H1 (cell line): Measurements from ENCODE around the gene KRT32. TPM values are rescaled to one million over a fixed set of nuclear protein-coding genes. Genes with fewer than 3 reads are reported as not detected.

Experiments
- CHD1 ChIP-seq: IDR thresholded peaks from 2 replicates; pipeline ENCODE4 v1.6.1; 2012; ENCODE audit warnings: low read depth, low read length, improper control_type of control experiment
- CHD2 ChIP-seq: IDR thresholded peaks from 2 replicates; pipeline ENCODE4 v1.6.1; 2012; ENCODE audit warnings: low read length, improper control_type of control experiment
- CREB1 ChIP-seq: IDR thresholded peaks from 2 replicates; pipeline ENCODE4 v1.6.1; 2012; ENCODE audit warnings: inconsistent platforms
- FOSL1 ChIP-seq: IDR thresholded peaks from 2 replicates; pipeline ENCODE4 v1.6.1; 2011; ENCODE audit warnings: mild to moderate bottlenecking, low read depth, low read length, moderate library complexity; ENCODE audit not compliant: insufficient read depth
- MAFK ChIP-seq: IDR thresholded peaks from 2 replicates; pipeline ENCODE4 v1.6.1; 2012; ENCODE audit warnings: low read depth, mild to moderate bottlenecking, improper control_type of control experiment, low read length
- PHF8 ChIP-seq: fragments of 200-600 bp; sonication (generic); conservative IDR thresholded peaks from 2 replicates; pipeline ENCODE4 v1.7.1; 2012; ENCODE audit warnings: low read depth, mild to moderate bottlenecking, inconsistent platforms, low read length, moderate library complexity
- SAP30 ChIP-seq: fragments of 300-600 bp; sonication (generic); IDR thresholded peaks from 2 replicates; pipeline ENCODE4 v1.7.1; 2012; ENCODE audit warnings: low read length, moderate library complexity, mild to moderate bottlenecking, inconsistent platforms; ENCODE audit not compliant: insufficient read depth, insufficient replicate concordance
- polyA plus RNA-seq, 7 experiments: library from polyadenylated mRNA; depleted of rRNA in 3 of 7; stranded (reverse) in 5 of 7; unstranded in 2 of 7; fragments of >200 nt in 5 of 7; fragments of 200-250 nt in 2 of 7; gene quantifications; 1 replicate in 5 of 7; 2 replicates in 1 of 7; 4 replicates in 1 of 7; pipeline versions ENCODE4 v1.2.1 to v1.2.3, GENCODE V29; 2011 to 2013; ENCODE audit warnings: missing spikeins in 2 of 7, mixed read lengths in 2 of 7
- total RNA-seq: library from RNA; stranded (reverse); fragmentation: NEBNext Ultra II Directional; extraction: Animal tissue kit (Norgen Biotek cat#: 25700); gene quantifications from 2 replicates; pipeline ENCODE4 v1.2.1, GENCODE V29; 2021
- TF ChIP-seq, protein P1 (sequence below): fragments of 300-600 bp; sonication (generic); IDR thresholded peaks from 2 replicates; pipeline ENCODE4 v1.7.1; 2012; ENCODE audit warnings: low read length, moderate library complexity, mild to moderate bottlenecking, inconsistent platforms; ENCODE audit not compliant: insufficient replicate concordance

KRT32 gene
- total and polyA plus RNA-seq, 2 of the 8 experiments (the other 6 are each of a cell fraction or from before 2014, with no cell fraction given), result not detected

DNA sequence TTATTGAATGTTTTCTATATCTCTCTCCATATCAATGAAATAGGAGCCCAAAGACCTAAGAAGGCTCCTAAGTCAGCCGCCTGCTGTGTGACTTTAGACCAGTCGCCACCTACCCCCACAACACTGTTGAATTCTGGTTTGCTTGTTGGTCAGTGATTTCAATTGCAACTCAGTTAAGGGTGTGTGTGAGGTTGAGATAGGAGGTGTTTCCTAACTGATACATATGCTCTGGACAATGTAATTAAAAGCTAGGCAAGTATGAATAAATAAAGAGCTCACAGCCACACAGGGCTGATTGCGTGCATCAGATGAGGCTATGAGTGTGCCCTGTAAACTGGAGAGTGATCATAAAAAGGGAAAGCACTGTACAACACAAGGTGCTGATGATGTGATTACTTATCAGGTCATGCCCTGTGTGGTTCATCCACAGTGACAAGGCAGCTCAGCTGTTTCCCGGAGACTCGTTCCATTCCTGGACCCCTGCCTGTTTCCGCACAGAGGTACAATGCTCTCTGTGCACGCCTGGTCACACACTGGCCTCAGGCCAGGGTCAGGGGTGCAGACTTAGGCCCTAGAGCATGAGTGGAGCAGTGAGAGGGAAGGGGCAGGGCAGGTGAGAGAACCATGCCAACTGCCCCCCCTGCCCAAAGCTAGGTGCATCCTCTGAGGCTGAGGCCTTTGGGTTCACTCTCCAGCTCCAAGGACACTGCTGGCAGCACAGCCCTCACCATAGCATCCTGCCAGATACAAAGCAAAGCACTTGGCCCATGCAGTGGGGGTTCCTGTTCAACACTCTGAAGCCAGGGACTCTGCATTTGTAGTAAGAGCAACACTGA lies 17.0 kb upstream of the KRT32 start (continued):
- TF ChIP-seq, protein P1, sequence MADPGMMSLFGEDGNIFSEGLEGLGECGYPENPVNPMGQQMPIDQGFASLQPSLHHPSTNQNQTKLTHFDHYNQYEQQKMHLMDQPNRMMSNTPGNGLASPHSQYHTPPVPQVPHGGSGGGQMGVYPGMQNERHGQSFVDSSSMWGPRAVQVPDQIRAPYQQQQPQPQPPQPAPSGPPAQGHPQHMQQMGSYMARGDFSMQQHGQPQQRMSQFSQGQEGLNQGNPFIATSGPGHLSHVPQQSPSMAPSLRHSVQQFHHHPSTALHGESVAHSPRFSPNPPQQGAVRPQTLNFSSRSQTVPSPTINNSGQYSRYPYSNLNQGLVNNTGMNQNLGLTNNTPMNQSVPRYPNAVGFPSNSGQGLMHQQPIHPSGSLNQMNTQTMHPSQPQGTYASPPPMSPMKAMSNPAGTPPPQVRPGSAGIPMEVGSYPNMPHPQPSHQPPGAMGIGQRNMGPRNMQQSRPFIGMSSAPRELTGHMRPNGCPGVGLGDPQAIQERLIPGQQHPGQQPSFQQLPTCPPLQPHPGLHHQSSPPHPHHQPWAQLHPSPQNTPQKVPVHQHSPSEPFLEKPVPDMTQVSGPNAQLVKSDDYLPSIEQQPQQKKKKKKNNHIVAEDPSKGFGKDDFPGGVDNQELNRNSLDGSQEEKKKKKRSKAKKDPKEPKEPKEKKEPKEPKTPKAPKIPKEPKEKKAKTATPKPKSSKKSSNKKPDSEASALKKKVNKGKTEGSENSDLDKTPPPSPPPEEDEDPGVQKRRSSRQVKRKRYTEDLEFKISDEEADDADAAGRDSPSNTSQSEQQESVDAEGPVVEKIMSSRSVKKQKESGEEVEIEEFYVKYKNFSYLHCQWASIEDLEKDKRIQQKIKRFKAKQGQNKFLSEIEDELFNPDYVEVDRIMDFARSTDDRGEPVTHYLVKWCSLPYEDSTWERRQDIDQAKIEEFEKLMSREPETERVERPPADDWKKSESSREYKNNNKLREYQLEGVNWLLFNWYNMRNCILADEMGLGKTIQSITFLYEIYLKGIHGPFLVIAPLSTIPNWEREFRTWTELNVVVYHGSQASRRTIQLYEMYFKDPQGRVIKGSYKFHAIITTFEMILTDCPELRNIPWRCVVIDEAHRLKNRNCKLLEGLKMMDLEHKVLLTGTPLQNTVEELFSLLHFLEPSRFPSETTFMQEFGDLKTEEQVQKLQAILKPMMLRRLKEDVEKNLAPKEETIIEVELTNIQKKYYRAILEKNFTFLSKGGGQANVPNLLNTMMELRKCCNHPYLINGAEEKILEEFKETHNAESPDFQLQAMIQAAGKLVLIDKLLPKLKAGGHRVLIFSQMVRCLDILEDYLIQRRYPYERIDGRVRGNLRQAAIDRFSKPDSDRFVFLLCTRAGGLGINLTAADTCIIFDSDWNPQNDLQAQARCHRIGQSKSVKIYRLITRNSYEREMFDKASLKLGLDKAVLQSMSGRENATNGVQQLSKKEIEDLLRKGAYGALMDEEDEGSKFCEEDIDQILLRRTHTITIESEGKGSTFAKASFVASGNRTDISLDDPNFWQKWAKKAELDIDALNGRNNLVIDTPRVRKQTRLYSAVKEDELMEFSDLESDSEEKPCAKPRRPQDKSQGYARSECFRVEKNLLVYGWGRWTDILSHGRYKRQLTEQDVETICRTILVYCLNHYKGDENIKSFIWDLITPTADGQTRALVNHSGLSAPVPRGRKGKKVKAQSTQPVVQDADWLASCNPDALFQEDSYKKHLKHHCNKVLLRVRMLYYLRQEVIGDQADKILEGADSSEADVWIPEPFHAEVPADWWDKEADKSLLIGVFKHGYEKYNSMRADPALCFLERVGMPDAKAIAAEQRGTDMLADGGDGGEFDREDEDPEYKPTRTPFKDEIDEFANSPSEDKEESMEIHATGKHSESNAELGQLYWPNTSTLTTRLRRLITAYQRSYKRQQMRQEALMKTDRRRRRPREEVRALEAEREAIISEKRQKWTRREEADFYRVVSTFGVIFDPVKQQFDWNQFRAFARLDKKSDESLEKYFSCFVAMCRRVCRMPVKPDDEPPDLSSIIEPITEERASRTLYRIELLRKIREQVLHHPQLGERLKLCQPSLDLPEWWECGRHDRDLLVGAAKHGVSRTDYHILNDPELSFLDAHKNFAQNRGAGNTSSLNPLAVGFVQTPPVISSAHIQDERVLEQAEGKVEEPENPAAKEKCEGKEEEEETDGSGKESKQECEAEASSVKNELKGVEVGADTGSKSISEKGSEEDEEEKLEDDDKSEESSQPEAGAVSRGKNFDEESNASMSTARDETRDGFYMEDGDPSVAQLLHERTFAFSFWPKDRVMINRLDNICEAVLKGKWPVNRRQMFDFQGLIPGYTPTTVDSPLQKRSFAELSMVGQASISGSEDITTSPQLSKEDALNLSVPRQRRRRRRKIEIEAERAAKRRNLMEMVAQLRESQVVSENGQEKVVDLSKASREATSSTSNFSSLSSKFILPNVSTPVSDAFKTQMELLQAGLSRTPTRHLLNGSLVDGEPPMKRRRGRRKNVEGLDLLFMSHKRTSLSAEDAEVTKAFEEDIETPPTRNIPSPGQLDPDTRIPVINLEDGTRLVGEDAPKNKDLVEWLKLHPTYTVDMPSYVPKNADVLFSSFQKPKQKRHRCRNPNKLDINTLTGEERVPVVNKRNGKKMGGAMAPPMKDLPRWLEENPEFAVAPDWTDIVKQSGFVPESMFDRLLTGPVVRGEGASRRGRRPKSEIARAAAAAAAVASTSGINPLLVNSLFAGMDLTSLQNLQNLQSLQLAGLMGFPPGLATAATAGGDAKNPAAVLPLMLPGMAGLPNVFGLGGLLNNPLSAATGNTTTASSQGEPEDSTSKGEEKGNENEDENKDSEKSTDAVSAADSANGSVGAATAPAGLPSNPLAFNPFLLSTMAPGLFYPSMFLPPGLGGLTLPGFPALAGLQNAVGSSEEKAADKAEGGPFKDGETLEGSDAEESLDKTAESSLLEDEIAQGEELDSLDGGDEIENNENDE, result no peak
- no peak for TF ChIP-seq SAP30
- TF ChIP-seq CHD2, result no peak
- TF ChIP-seq MAFK, result no peak
- no peak for TF ChIP-seq CREB1
- no peak for TF ChIP-seq FOSL1
- TF ChIP-seq CHD1, result no peak
- TF ChIP-seq PHF8, result no peak
